A673 (cell line): Measurements from ENCODE around the gene PTBP1.

Experiments used
- CTCF ChIP-seq: fragments of 300-800, 200-600 bp; sonication (generic); conservative IDR thresholded peaks from 2 replicates; pipeline ENCODE4 v1.5.1; 2017; ENCODE audit warnings: low read depth, mild to moderate bottlenecking, antibody characterized with exemption, low read length, moderate library complexity, mixed read lengths
- EZH2 ChIP-seq: fragments of 200-600 bp; sonication (generic); IDR thresholded peaks from 2 replicates; pipeline ENCODE4 v1.6.1; 2017; ENCODE audit warnings: borderline replicate concordance, low read depth, mild to moderate bottlenecking, mixed read lengths, antibody characterized with exemption, low read length; ENCODE audit not compliant: poor library complexity, severe bottlenecking

GRCh38 chr19:792306-792885 is 4.9 kb upstream of the PTBP1 start:
- TF ChIP-seq CTCF (no peak), EZH2 (no peak)
